GM11168 (cell line): ENCODE measurements around the gene TMED7.

Experiments
- in situ Hi-C: fragments of 300-500 bp; cut with MboI; formaldehyde crosslinking; loops from one replicate; pipeline ENCODE4 v1.12.0; 2022; ENCODE audit warnings: low sequenced_read_pairs; ENCODE audit not compliant: unreplicated experiment

TMED7 gene

GRCh38 chr5:115586525-115587146, 39.2 kb downstream of the TMED7 start:
- in situ Hi-C loops: no loop called here

- in situ Hi-C loops: no loop called here
Measured at GRCh38 chr5:115585265-115585664, 40.6 kb downstream of the TMED7 start.

GRCh38 chr5:115584501-115584900, 41.3 kb downstream of the TMED7 start:
- in situ Hi-C loops: no loop called here

- in situ Hi-C loops: no loop called here
Measured at GRCh38 chr5:115583474-115583873, 42.4 kb downstream of the TMED7 start.

- in situ Hi-C loops: no loop called here
Measured at GRCh38 chr5:115580941-115581340, 44.9 kb downstream of the TMED7 start.

- in situ Hi-C loops: no loop called here
Measured at GRCh38 chr5:115579747-115580173, 46.1 kb downstream of the TMED7 start.

- in situ Hi-C loops: no loop called here
Measured at GRCh38 chr5:115579216-115579615, 46.6 kb downstream of the TMED7 start.

- in situ Hi-C loops: no loop called here
Measured at GRCh38 chr5:115578657-115579056, 47.2 kb downstream of the TMED7 start.

GRCh38 chr5:115577741-115578140, 48.1 kb downstream of the TMED7 start:
- in situ Hi-C loops: no loop called here

- in situ Hi-C loops: no loop called here
Measured at GRCh38 chr5:115577329-115577728, 48.5 kb downstream of the TMED7 start.

- in situ Hi-C loops: no loop called here
Measured at GRCh38 chr5:115575167-115576070, 50.4 kb downstream of the TMED7 start.

GRCh38 chr5:115573133-115573532, 52.7 kb downstream of the TMED7 start:
- in situ Hi-C loops: no loop called here

GRCh38 chr5:115571441-115571878, 54.4 kb downstream of the TMED7 start:
- in situ Hi-C loops: no loop called here

GRCh38 chr5:115568668-115569067, 57.2 kb downstream of the TMED7 start:
- in situ Hi-C loops: no loop called here

GRCh38 chr5:115565233-115565632, 60.6 kb downstream of the TMED7 start:
- in situ Hi-C loops: no loop called here
